Esophagus squamous epithelium (tissue), 4 donors: ENCODE results near the gene APOBEC3A.

Experiments
- CTCF ChIP-seq, 6 experiments: fragments of 450-650 bp in 4 of 6; fragments of 200-600 bp in 2 of 6; sonication (generic) in 2 of 6; IDR thresholded peaks; one replicate each; pipeline ENCODE4 v1.5.1; 2016 to 2019; ENCODE audit warnings: antibody characterized with exemption in 6 of 6, mild to moderate bottlenecking in 4 of 6, moderate library complexity in 4 of 6
- POLR2A ChIP-seq, 4 donors: fragments of 450-650 bp; IDR thresholded peaks; one replicate each; pipeline ENCODE4 v1.6.1; 2017; ENCODE audit warnings: antibody characterized with exemption in 4 of 4, mild to moderate bottlenecking in 4 of 4, moderate library complexity in 3 of 4

GRCh38 chr22:38930512-38930911, 26.9 kb upstream of the APOBEC3A start:
- TF ChIP-seq CTCF (IDR thresholded peaks at IDR 0.05), result no peak
- TF ChIP-seq POLR2A (IDR thresholded peaks at IDR 0.05), result no peak
